Left lung (tissue), 10 donors: Measurements from ENCODE around the gene PCNX2. TPM values are rescaled to one million over a fixed set of nuclear protein-coding genes. Genes with fewer than 3 reads are reported as not detected.

Experiments
- ATAC-seq: fragments of 200-7000 bp; cut with Tn5 transposase; one replicate; pipeline ENCODE4 v1.9.1; 2020; ENCODE audit warnings: moderate library complexity
- DNase-seq, 4 donors: peaks; one replicate each; pipeline ENCODE4 v3.0.0-alpha.2; 2013 to 2020
- H3K27ac ChIP-seq, 2 donors: fragments of 200-600 bp; sonication (generic) in 1 of 2; one replicate each; pipeline versions ENCODE4 v1.5.0 to v1.8.0; 2020 to 2021
- H3K27me3 ChIP-seq, 2 donors: fragments of 200-600 bp; sonication (generic) in 1 of 2; one replicate each; pipeline versions ENCODE4 v1.5.0 to v1.8.0; 2020 to 2021
- H3K36me3 ChIP-seq, 2 donors: fragments of 200-600 bp; sonication (generic) in 1 of 2; one replicate each; pipeline versions ENCODE4 v1.5.0 to v1.8.0; 2020 to 2021
- H3K4me1 ChIP-seq, 2 donors: fragments of 200-600 bp; one replicate each; pipeline ENCODE4 v1.8.0; 2021
- H3K4me3 ChIP-seq, 2 donors: fragments of 200-600 bp; sonication (generic) in 1 of 2; one replicate each; pipeline versions ENCODE4 v1.5.0 to v1.8.0; 2020 to 2021; ENCODE audit warnings: mild to moderate bottlenecking in 1 of 2
- H3K9me3 ChIP-seq, 2 donors: fragments of 200-600 bp; sonication (generic) in 1 of 2; one replicate each; pipeline versions ENCODE4 v1.5.0 to v1.8.0; 2020 to 2021
- CTCF ChIP-seq, 2 donors: fragments of 200-600 bp; sonication (generic) in 1 of 2; IDR thresholded peaks; one replicate each; pipeline versions ENCODE4 v1.5.0 to v1.8.0; 2021; ENCODE audit warnings: antibody characterized with exemption in 2 of 2
- intact Hi-C, 2 donors: fragments of 100-400 bp; cut with DNase I; formaldehyde crosslinking; loops; one replicate each; pipeline versions ENCODE4 v1.11.2 to v1.14.2; 2022
- polyA plus RNA-seq, 6 donors: library from polyadenylated mRNA; unstranded; fragments of 120-200 nt; gene quantifications; one replicate each; pipeline ENCODE4 v1.2.1, GENCODE V29; 2013; ENCODE audit not compliant: insufficient read length in 6 of 6
- total RNA-seq, 2 donors: library from RNA; stranded (reverse); fragmentation: NEBNext Ultra II Directional; extraction: Animal tissue kit (Norgen Biotek cat#: 25700); gene quantifications; one replicate each; pipeline ENCODE4 v1.2.1, GENCODE V29; 2021
- donor health status: DM: no; HTN: yes; CAD: no.
- donor health status: DM: no; HTN: no; CAD: no.

The PCNX2 gene
- total and polyA plus RNA-seq, 8 donors = 9.2 to 14.7 (median 11.3) TPM

- H3K36me3 ChIP-seq = no peaks in the 10 kb centered on the region
- peak; percentile 72 to 74 for TF ChIP-seq CTCF (IDR thresholded peaks at IDR 0.05)
- H3K4me3 ChIP-seq = peak overlapping the region in 1 of 2 donors; percentile 2
- H3K9me3 ChIP-seq = no peaks in the 10 kb centered on the region
- ATAC-seq = peak; percentile 96
- H3K27ac ChIP-seq = no peak overlapping the region
- H3K4me1 ChIP-seq = peaks cover 0 to 32% of the 10 kb centered on the region in 2 donors
- DNase-seq = peak; percentile 54 to 84 (median 71)
- intact Hi-C loops = loop anchor here in 1 of 2 donors (10.0 kb wide), 1 partner anchor 606 kb away; the partner anchor contains the start of gene SIPA1L2
- no peaks in the 10 kb centered on the region for H3K27me3 ChIP-seq
These were observed 54.5 kb downstream of the PCNX2 start for GRCh38 chr1:233240829-233241682.

- intact Hi-C loops = loop anchor here in 1 of 2 donors (10.0 kb wide), 1 partner anchor 606 kb away; the partner anchor contains the start of gene SIPA1L2
- TF ChIP-seq CTCF (IDR thresholded peaks at IDR 0.05) = no peak
- Histone ChIP-seq H3K36me3 (peaks cover 0 to 3% of the 10 kb centered on the region in 2 donors), H3K9me3 (no peaks in the 10 kb centered on the region), H3K27ac (no peak overlapping the region), H3K27me3 (no peaks in the 10 kb centered on the region), H3K4me3 (no peak overlapping the region), H3K4me1 (peaks cover 0 to 32% of the 10 kb centered on the region in 2 donors)
- no peak for DNase-seq
- ATAC-seq = no peak
These were observed 55.2 kb downstream of the PCNX2 start for GRCh38 chr1:233240371-233240770.

- intact Hi-C loops = no loop called here
- DNase-seq = peak in 1 of 4 donors; percentile 23
These were observed 56.6 kb downstream of the PCNX2 start for GRCh38 chr1:233238884-233239431.

GRCh38 chr1:233237647-233238046 lies 57.9 kb downstream of the PCNX2 start:
- Histone ChIP-seq H3K27ac (no peak overlapping the region), H3K27me3 (no peaks in the 10 kb centered on the region), H3K4me3 (no peak overlapping the region), H3K36me3 (peaks cover 0 to 4% of the 10 kb centered on the region in 2 donors), H3K4me1 (peaks cover 0 to 19% of the 10 kb centered on the region in 2 donors), H3K9me3 (no peaks in the 10 kb centered on the region)
- DNase-seq = no peak
- intact Hi-C loops = no loop called here
- ATAC-seq = no peak
- no peak for TF ChIP-seq CTCF (IDR thresholded peaks at IDR 0.05)

More at GRCh38 chr1:233238884-233239431, 56.6 kb downstream of the PCNX2 start:
- Histone ChIP-seq H3K9me3 (no peaks in the 10 kb centered on the region), H3K4me3 (no peak overlapping the region), H3K4me1 (peaks cover 0 to 32% of the 10 kb centered on the region in 2 donors), H3K27ac (no peak overlapping the region), H3K36me3 (peaks cover 0 to 4% of the 10 kb centered on the region in 2 donors), H3K27me3 (no peaks in the 10 kb centered on the region)
- no peak for TF ChIP-seq CTCF (IDR thresholded peaks at IDR 0.05)
- ATAC-seq = no peak

GRCh38 chr1:233233508-233234040 lies 62.0 kb downstream of the PCNX2 start:
- Histone ChIP-seq H3K27me3 (no peaks in the 10 kb centered on the region), H3K27ac (no peak overlapping the region), H3K36me3 (peaks cover 0 to 4% of the 10 kb centered on the region in 2 donors), H3K4me1 (no peaks in the 10 kb centered on the region), H3K4me3 (no peak overlapping the region), H3K9me3 (no peaks in the 10 kb centered on the region)
- ATAC-seq = no peak
- intact Hi-C loops = no loop called here
- no peak for DNase-seq
- no peak for TF ChIP-seq CTCF (IDR thresholded peaks at IDR 0.05)
